Activated naive CD4-positive, alpha-beta T cell treated with anti-CD3 and anti-CD28 coated beads, Interleukin-2, amount 50 U/mL, for 24 hours (primary cell): ENCODE data around the gene SYNPO2L.
A peak's percentile ranks its signal among the peaks of the same experiment; 100 is the strongest.
"Not testable (repeated sequence)": the region's sequence is repeated elsewhere in the genome, so short reads cannot be mapped to it uniquely, and the experiment has no call there.

Source experiments
- H3K27ac Mint-ChIP-seq: one replicate; pipeline ENCODE4 v1.8.0; 2021; ENCODE audit warnings: mild to moderate bottlenecking, mixed read lengths
- H3K27me3 Mint-ChIP-seq: one replicate; pipeline ENCODE4 v1.8.0; 2021; ENCODE audit warnings: mixed read lengths
- H3K36me3 Mint-ChIP-seq: one replicate; pipeline ENCODE4 v1.8.0; 2021; ENCODE audit warnings: mixed read lengths
- H3K4me1 Mint-ChIP-seq: one replicate; pipeline ENCODE4 v1.8.0; 2021; ENCODE audit warnings: mixed read lengths
- H3K4me3 Mint-ChIP-seq: one replicate; pipeline ENCODE4 v1.8.0; 2021; ENCODE audit warnings: mild to moderate bottlenecking, mixed read lengths
- H3K9me3 Mint-ChIP-seq: one replicate; pipeline ENCODE4 v1.8.0; 2021; ENCODE audit warnings: mixed read lengths

SYNPO2L gene

GRCh38 chr10:73641328-73642060 is 14.3 kb downstream of the SYNPO2L start, which contains the start of gene MYOZ1:
Gene MYOZ1 (minus strand): TSS chr10:73641474. CDS start chr10:73640017, 1,457 bp downstream.
- peaks cover 4% of the 10 kb centered on the region for H3K27me3 Mint-ChIP-seq
- H3K9me3 Mint-ChIP-seq: no peaks in the 10 kb centered on the region
- no peak within 1 kb of the TSS for H3K4me3 Mint-ChIP-seq
- H3K27ac Mint-ChIP-seq: no peak within 1 kb of the TSS
- H3K4me1 Mint-ChIP-seq: peaks cover 6% of the 10 kb centered on the region
- H3K36me3 Mint-ChIP-seq: no peaks in the 10 kb centered on the region

DNA sequence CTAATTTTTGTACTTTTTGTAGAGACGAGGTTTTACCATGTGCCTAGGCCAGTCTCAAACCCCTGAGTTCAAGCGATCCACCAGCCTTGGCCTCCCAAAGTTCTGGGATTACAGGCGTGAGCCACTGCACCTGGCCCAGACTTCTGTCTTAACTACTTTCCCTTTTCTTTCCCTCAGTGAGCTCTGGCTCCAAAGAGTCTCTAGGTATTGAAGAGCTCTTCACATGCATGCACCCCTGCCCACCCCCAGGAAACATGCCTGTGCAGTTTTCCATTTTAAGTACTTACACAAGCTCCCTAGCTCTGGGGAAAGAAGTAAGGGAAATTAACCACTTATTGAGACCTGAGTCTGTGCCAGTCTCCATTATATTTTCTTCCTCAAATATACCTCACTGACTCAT is 16.5 kb downstream of the SYNPO2L start:
- H3K9me3 Mint-ChIP-seq: no peaks in the 10 kb centered on the region
- no peaks in the 10 kb centered on the region for H3K27me3 Mint-ChIP-seq
- H3K4me3 Mint-ChIP-seq: no peak overlapping the region
- H3K4me1 Mint-ChIP-seq: peaks cover 4% of the 10 kb centered on the region
- H3K36me3 Mint-ChIP-seq: no peaks in the 10 kb centered on the region
- H3K27ac Mint-ChIP-seq: no peak overlapping the region

DNA sequence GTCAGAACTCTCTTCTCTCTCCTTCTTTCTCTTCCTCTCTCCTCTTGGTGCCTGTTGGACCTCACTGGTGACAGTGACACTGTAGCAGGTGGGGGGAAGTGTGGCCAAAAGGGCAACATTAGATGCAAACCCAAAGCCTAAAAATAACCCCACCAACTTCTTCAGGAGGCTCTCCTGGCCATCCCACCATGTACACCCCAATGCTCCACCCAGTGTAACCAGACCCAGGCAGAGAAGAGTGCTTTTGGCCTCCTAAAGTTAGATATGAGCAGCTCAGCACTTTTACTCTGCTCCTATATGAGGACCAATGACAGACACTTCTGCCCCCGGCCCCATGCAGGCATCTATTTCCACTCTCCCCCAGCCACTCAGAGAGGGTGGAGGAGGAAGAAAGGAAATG is 20.0 kb downstream of the SYNPO2L start:
- Mint-ChIP-seq H3K36me3 (no peaks in the 10 kb centered on the region), H3K27me3 (no peaks in the 10 kb centered on the region), H3K4me1 (no peaks in the 10 kb centered on the region), H3K9me3 (no peaks in the 10 kb centered on the region), H3K4me3 (no peak overlapping the region), H3K27ac (no peak overlapping the region)

- H3K27ac Mint-ChIP-seq: no peak overlapping the region
- H3K27me3 Mint-ChIP-seq: no peaks in the 10 kb centered on the region
- H3K4me1 Mint-ChIP-seq: no peaks in the 10 kb centered on the region
- no peaks in the 10 kb centered on the region for H3K36me3 Mint-ChIP-seq
- H3K9me3 Mint-ChIP-seq: no peaks in the 10 kb centered on the region
- H3K4me3 Mint-ChIP-seq: no peak overlapping the region
Observed at GRCh38 chr10:73634421-73634820, 21.4 kb downstream of the SYNPO2L start.

DNA sequence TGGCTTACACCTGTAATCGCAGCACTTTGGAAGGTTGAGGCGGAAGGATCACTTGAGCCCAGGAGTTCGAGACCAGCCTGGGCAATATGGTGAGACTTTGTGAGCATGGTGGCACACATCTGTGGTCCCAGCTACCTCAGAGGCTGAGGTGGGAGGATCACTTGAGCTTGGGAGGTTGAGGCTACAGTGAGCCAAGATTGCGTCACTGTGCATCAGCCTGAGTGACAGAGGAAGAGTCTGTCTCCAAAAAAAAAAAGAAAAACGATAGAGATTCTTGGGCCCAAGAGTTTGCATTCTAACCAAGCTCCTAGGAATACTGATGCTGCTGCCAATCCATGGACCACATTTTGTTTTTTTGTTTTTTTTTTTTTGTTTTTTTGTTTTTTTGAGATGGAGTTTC is 26.7 kb downstream of the SYNPO2L start:
- Mint-ChIP-seq H3K4me1 (peaks cover 27% of the 10 kb centered on the region), H3K27me3 (no peaks in the 10 kb centered on the region), H3K36me3 (peaks cover 2% of the 10 kb centered on the region), H3K4me3 (no peak overlapping the region), H3K9me3 (no peaks in the 10 kb centered on the region), H3K27ac (no peak overlapping the region)

DNA sequence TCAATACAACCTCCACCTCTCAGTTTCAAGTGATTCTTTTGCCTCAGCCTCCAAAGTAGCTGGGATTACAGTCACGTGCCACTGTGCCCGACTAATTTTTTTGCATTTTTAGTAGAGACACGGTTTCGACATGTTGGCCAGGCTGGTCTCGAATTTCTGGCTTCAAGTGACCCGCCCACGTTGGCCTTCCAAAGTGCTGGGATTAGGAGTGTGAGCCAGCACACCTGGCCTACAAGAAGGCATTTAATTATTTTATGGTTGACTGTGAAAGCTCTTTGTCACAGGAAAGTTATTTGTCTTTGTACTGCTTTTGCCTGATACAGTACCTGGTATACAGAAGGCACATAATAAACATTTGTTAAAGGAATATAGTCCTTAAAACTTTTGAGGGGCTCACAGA is 27.4 kb downstream of the SYNPO2L start:
- H3K27ac Mint-ChIP-seq: no peak overlapping the region
- no peak overlapping the region for H3K4me3 Mint-ChIP-seq

DNA sequence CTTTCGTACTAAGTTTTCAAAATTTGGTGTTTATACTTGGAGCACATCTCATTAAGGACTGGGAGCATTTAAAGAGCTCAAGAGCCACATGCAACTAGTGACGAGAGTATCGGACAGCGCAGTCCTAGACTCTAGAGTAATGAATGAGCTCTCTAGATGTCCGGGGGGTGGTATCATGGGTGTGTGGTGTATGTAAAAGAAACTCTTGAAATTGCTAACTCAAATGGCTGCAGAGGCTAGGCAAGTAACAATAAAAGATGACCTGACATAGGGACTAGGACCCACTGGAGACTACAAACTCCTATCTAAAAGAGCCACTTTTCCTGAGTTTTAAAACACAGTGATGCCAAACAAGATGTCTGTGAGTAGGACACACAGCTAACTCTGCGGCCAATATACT is 28.5 kb downstream of the SYNPO2L start:
- H3K27ac Mint-ChIP-seq: peak overlapping the region; percentile 30
- H3K9me3 Mint-ChIP-seq: no peaks in the 10 kb centered on the region
- peaks cover 27% of the 10 kb centered on the region for H3K4me1 Mint-ChIP-seq
- H3K4me3 Mint-ChIP-seq: peak overlapping the region; percentile 93
- H3K36me3 Mint-ChIP-seq: peaks cover 2% of the 10 kb centered on the region
- H3K27me3 Mint-ChIP-seq: no peaks in the 10 kb centered on the region

More for the DNA sequence above, 27.4 kb downstream of the SYNPO2L start:
- Mint-ChIP-seq H3K4me1 (peaks cover 27% of the 10 kb centered on the region), H3K36me3 (peaks cover 2% of the 10 kb centered on the region), H3K27me3 (no peaks in the 10 kb centered on the region), H3K9me3 (no peaks in the 10 kb centered on the region)

- no peaks in the 10 kb centered on the region for H3K27me3 Mint-ChIP-seq
- H3K4me3 Mint-ChIP-seq: peak overlapping the region; percentile 93
- no peaks in the 10 kb centered on the region for H3K9me3 Mint-ChIP-seq
- H3K36me3 Mint-ChIP-seq: peaks cover 2% of the 10 kb centered on the region
- peak overlapping the region; percentile 99 for H3K27ac Mint-ChIP-seq
- peaks cover 27% of the 10 kb centered on the region for H3K4me1 Mint-ChIP-seq
Observed at GRCh38 chr10:73625884-73626752, 29.7 kb downstream of the SYNPO2L start.

- Mint-ChIP-seq H3K9me3 (no peaks in the 10 kb centered on the region), H3K27ac (peak overlapping the region; percentile 53), H3K4me1 (peaks cover 27% of the 10 kb centered on the region), H3K4me3 (peak overlapping the region; percentile 93), H3K36me3 (peaks cover 2% of the 10 kb centered on the region), H3K27me3 (no peaks in the 10 kb centered on the region)
Observed at GRCh38 chr10:73625004-73625883, 30.6 kb downstream of the SYNPO2L start.

GRCh38 chr10:73623056-73623455 is 32.8 kb downstream of the SYNPO2L start:
- H3K27ac Mint-ChIP-seq: no peak overlapping the region

DNA sequence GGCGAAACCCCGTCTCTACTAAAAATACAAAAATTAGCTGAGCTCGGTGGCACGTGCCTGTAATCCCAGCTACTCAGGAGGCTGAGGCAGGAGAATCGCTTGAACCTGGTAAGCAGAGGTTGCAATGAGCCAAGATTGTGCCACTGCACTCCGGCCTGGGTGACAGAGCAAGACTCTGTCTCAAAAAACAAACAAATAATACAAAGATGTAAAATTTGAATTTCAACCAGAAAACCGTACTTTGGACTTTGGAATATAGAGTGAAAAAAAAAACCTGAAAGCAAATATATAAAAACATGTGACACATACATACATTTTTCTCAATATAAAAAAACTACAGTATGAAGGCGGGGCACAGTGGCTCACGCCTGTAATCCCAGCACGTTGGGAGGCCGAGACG is 34.9 kb downstream of the SYNPO2L start:
- not testable (repeated sequence) for H3K27ac Mint-ChIP-seq, H3K9me3 Mint-ChIP-seq, H3K27me3 Mint-ChIP-seq, H3K36me3 Mint-ChIP-seq, H3K4me3 Mint-ChIP-seq
- peaks cover 11% of the 10 kb centered on the region for H3K4me1 Mint-ChIP-seq

More at GRCh38 chr10:73623056-73623455, 32.8 kb downstream of the SYNPO2L start:
- H3K9me3 Mint-ChIP-seq: no peaks in the 10 kb centered on the region
- H3K4me3 Mint-ChIP-seq: no peak overlapping the region
- peaks cover 2% of the 10 kb centered on the region for H3K36me3 Mint-ChIP-seq
- H3K27me3 Mint-ChIP-seq: no peaks in the 10 kb centered on the region
- H3K4me1 Mint-ChIP-seq: peaks cover 27% of the 10 kb centered on the region

- not testable (repeated sequence) for H3K27me3 Mint-ChIP-seq, H3K27ac Mint-ChIP-seq, H3K4me1 Mint-ChIP-seq, H3K36me3 Mint-ChIP-seq, H3K4me3 Mint-ChIP-seq, H3K9me3 Mint-ChIP-seq
Observed at GRCh38 chr10:73617143-73617542, 38.7 kb downstream of the SYNPO2L start.

DNA sequence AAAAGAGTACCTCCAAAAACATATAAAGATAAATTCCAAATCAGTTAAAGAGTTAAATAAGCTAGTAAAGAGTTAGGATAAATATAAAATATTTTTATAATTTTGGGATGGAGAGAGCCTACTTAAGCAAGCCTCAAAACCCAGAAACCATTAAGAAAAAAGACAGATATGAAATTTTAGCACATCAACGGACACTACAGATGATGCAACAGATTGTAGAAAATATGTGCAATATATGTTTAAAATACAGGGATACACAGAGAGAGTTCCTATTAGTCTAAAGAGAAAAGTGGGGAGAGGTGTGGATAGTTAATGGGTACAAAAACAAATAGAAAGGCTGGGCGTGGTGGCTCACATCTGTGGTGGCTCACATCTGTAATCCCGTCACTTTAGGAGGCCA is 41.1 kb downstream of the SYNPO2L start:
- Mint-ChIP-seq H3K27ac (no peak overlapping the region), H3K9me3 (no peaks in the 10 kb centered on the region), H3K36me3 (no peaks in the 10 kb centered on the region), H3K27me3 (no peaks in the 10 kb centered on the region), H3K4me1 (no peaks in the 10 kb centered on the region), H3K4me3 (no peak overlapping the region)

GRCh38 chr10:73609116-73609515 is 46.7 kb downstream of the SYNPO2L start:
- Mint-ChIP-seq H3K27ac (no peak overlapping the region), H3K4me1 (no peaks in the 10 kb centered on the region), H3K27me3 (no peaks in the 10 kb centered on the region), H3K9me3 (no peaks in the 10 kb centered on the region), H3K36me3 (peaks cover 2% of the 10 kb centered on the region), H3K4me3 (no peak overlapping the region)

DNA sequence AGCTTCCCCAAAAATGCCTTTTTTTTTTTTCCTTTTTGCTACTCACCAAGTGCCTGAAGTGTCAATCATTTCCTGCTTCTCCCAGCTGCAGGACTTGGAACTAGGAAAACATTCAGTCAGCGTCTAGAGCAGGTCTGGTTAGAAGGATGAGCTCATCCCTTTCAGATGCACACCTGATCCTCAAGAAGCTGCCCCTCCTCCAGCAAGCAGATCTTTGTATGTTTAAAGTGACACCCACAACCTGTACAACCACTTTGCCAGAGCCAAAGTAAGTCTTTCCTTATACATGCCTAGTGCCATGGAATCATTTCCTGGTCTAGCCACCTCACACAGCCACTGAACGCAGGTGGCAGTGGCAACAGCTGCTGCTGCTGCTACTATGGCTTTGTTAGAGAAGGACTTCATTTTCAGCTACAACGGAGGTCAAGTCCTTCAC is 54.3 kb downstream of the SYNPO2L start:
- Mint-ChIP-seq H3K36me3 (peaks cover 2% of the 10 kb centered on the region), H3K4me1 (no peaks in the 10 kb centered on the region), H3K9me3 (no peaks in the 10 kb centered on the region), H3K27me3 (no peaks in the 10 kb centered on the region), H3K4me3 (no peak overlapping the region), H3K27ac (no peak overlapping the region)
